Activated CD4-positive, CD25-positive, alpha-beta regulatory T cell treated with anti-CD3 and anti-CD28 coated beads, Interleukin-2, amount 50 U/mL, for 24 hours (primary cell): ENCODE results near the gene SIRT7.
"Not testable (repeated sequence)": the region's sequence is repeated elsewhere in the genome, so short reads cannot be mapped to it uniquely, and the experiment has no call there.

Experiments used
- ATAC-seq, 2 donors: fragments of 150-1000 bp; cut with Tn5 transposase; one replicate each; pipeline ENCODE4 v1.10.0; 2021; ENCODE audit warnings: mild to moderate bottlenecking in 1 of 2, moderate library complexity in 1 of 2

The SIRT7 gene

GRCh38 chr17:81954131-81955057 lies 36.4 kb upstream of the SIRT7 start:
- ATAC-seq: no peak

- not testable (repeated sequence) for ATAC-seq
Observed at GRCh38 chr17:81953443-81953842, 35.5 kb upstream of the SIRT7 start.

GRCh38 chr17:81952792-81953228 lies 34.8 kb upstream of the SIRT7 start:
- no peak for ATAC-seq

GRCh38 chr17:81951785-81952684 lies 34.1 kb upstream of the SIRT7 start:
- no peak for ATAC-seq

GRCh38 chr17:81950501-81950900 lies 32.5 kb upstream of the SIRT7 start:
- ATAC-seq: no peak

- ATAC-seq: no peak
Observed at GRCh38 chr17:81948635-81949378, 30.8 kb upstream of the SIRT7 start.

- ATAC-seq: no peak
Observed at GRCh38 chr17:81947189-81947588, 29.2 kb upstream of the SIRT7 start, which contains the start of gene MYADML2. Gene MYADML2, minus strand, starts transcription at chr17:81947233. Its CDS starts 5,492 bp downstream, at chr17:81941741.

- no peak for ATAC-seq
Observed at GRCh38 chr17:81944858-81945257, 26.9 kb upstream of the SIRT7 start.

- ATAC-seq: no peak
Observed at GRCh38 chr17:81942167-81942553, 24.2 kb upstream of the SIRT7 start.

GRCh38 chr17:81941484-81942166 lies 23.6 kb upstream of the SIRT7 start:
- no peak for ATAC-seq

GRCh38 chr17:81940538-81941483 lies 22.8 kb upstream of the SIRT7 start:
- no peak for ATAC-seq

- no peak for ATAC-seq
Observed at GRCh38 chr17:81939881-81940385, 22.0 kb upstream of the SIRT7 start.

GRCh38 chr17:81939218-81939617 lies 21.2 kb upstream of the SIRT7 start:
- no peak for ATAC-seq

GRCh38 chr17:81935709-81936084 lies 17.7 kb upstream of the SIRT7 start:
- no peak for ATAC-seq

- ATAC-seq: no peak
Observed at GRCh38 chr17:81934850-81935708, 17.1 kb upstream of the SIRT7 start.

- ATAC-seq: no peak
Observed at GRCh38 chr17:81934098-81934757, 16.3 kb upstream of the SIRT7 start.

- ATAC-seq: no peak
Observed at GRCh38 chr17:81933178-81933699, 15.3 kb upstream of the SIRT7 start.

GRCh38 chr17:81932333-81932983 lies 14.5 kb upstream of the SIRT7 start:
- no peak for ATAC-seq
